A549 (cell line): Measurements from ENCODE around the gene FANCI. TPM values are rescaled to one million over a fixed set of nuclear protein-coding genes. Genes with fewer than 3 reads are reported as not detected.

Source experiments
- ATAC-seq, 2 experiments: fragments of 200-7000 bp in 1 of 2; fragments of >200 bp in 1 of 2; cut with Nextera tagmentation in 1 of 2; cut with Tn5 transposase in 1 of 2; 3 replicates each; pipeline versions ENCODE4 v1.8.0 to v1.9.1; 2018 to 2020; ENCODE audit warnings: mild to moderate bottlenecking in 1 of 2, moderate library complexity in 1 of 2
- CTCF ChIA-PET: fragments of 300-600 bp; sonication (Branson Sonifier 250); formaldehyde crosslinking; extraction: SDS; loops from one replicate; lab custom pipeline; 2021; ENCODE audit warnings: antibody characterized with exemption, inconsistent platforms; lab: Yijun Ruan, JAX
- POLR2A ChIA-PET: fragments of 350-600 bp; formaldehyde crosslinking; extraction: SDS; loops from one replicate; lab custom pipeline; 2021; ENCODE audit warnings: antibody characterized with exemption, inconsistent platforms; lab: Yijun Ruan, JAX
- DNase-seq, 2 experiments: peaks; one replicate each; pipeline versions ENCODE4 v3.0.0 to v3.0.0-alpha.2; 2011 to 2016; ENCODE audit warnings: low read depth in 1 of 2, low spot score in 1 of 2
- FAIRE-seq: peaks from 2 replicates; lab custom pipeline; 2011; peaks lifted over from hg19 to GRCh38; lab: Jason Lieb, UNC
- H3K27ac ChIP-seq, 2 experiments: fragments of >200 bp; sonication (Bioruptor Twin); formaldehyde crosslinking; 3 replicates each; pipeline ENCODE4 v1.5.1; 2016 to 2017
- H3K4me1 ChIP-seq: fragments of >200 bp; sonication (Bioruptor Twin); formaldehyde crosslinking; 3 replicates; pipeline ENCODE4 v1.6.1; 2016
- H3K4me2 ChIP-seq: fragments of >200 bp; sonication (Bioruptor Twin); formaldehyde crosslinking; 3 replicates; pipeline ENCODE4 v1.6.1; 2016
- H3K4me3 ChIP-seq: fragments of >200 bp; sonication (Bioruptor Twin); formaldehyde crosslinking; 3 replicates; pipeline ENCODE4 v1.5.1; 2016
- H3K9me3 ChIP-seq: fragments of >200 bp; sonication (Bioruptor Twin); formaldehyde crosslinking; 3 replicates; pipeline ENCODE4 v1.6.1; 2016
- ATOH8 ChIP-seq: fragments of 250-450 bp; sonication (Bioruptor Pico); IDR thresholded peaks from 2 replicates; pipeline ENCODE4 v1.5.0; 2020; ENCODE audit warnings: low read depth, mild to moderate bottlenecking, moderate library complexity
- CTCF ChIP-seq: fragments of >200 bp; sonication (Bioruptor Twin); formaldehyde crosslinking; IDR thresholded peaks from 3 replicates; pipeline ENCODE4 v1.5.1; 2016
- E2F6 ChIP-seq: IDR thresholded peaks from 2 replicates; pipeline ENCODE4 v1.6.1; 2012; ENCODE audit warnings: low read depth, borderline replicate concordance
- ELK1 ChIP-seq: fragments of 150-350 bp; IDR thresholded peaks from 2 replicates; pipeline ENCODE4 v1.6.1; 2014; ENCODE audit warnings: low read depth, mild to moderate bottlenecking, low read length
- FOSL2 ChIP-seq, 2 experiments: fragments of 450-650 bp in 1 of 2; fragments of >200 bp in 1 of 2; sonication (Bioruptor Twin) in 1 of 2; formaldehyde crosslinking; IDR thresholded peaks; 2 replicates each; pipeline versions ENCODE4 v1.5.0 to v1.6.1; 2016 to 2020; ENCODE audit warnings: mild to moderate bottlenecking in 1 of 2, moderate library complexity in 1 of 2
- HOXA7 ChIP-seq: fragments of 250-450 bp; sonication (Bioruptor Pico); IDR thresholded peaks from 2 replicates; pipeline ENCODE4 v1.5.0; 2020; ENCODE audit warnings: mild to moderate bottlenecking, moderate library complexity
- HOXB5 ChIP-seq: fragments of 250-450 bp; sonication (Bioruptor Pico); IDR thresholded peaks from 2 replicates; pipeline ENCODE4 v1.5.0; 2020; ENCODE audit warnings: mild to moderate bottlenecking, moderate library complexity
- MAZ ChIP-seq: fragments of 150-350 bp; IDR thresholded peaks from 2 replicates; pipeline ENCODE4 v1.6.1; 2014; ENCODE audit warnings: antibody characterized with exemption, low read depth, low read length, borderline replicate concordance
- MYC ChIP-seq: IDR thresholded peaks from 2 replicates; pipeline ENCODE4 v1.6.1; 2012; ENCODE audit warnings: mild to moderate bottlenecking, inconsistent platforms, low read length, improper control_type of control experiment, borderline replicate concordance
- NFE2L2 ChIP-seq: fragments of 150-350 bp; conservative IDR thresholded peaks from 2 replicates; pipeline ENCODE4 v1.6.1; 2014; ENCODE audit warnings: low read length
- NPAS2 ChIP-seq: fragments of 250-450 bp; sonication (Bioruptor Pico); IDR thresholded peaks from 2 replicates; pipeline ENCODE4 v1.8.0; 2022; ENCODE audit warnings: mild to moderate bottlenecking, moderate library complexity, borderline replicate concordance
- PBX3 ChIP-seq: IDR thresholded peaks from 2 replicates; pipeline ENCODE4 v1.6.1; 2012
- RARB ChIP-seq: fragments of 250-450 bp; sonication (Bioruptor Pico); IDR thresholded peaks from 2 replicates; pipeline ENCODE4 v1.8.0; 2021; ENCODE audit warnings: mild to moderate bottlenecking, moderate library complexity
- RFX5 ChIP-seq: fragments of 450-650 bp; IDR thresholded peaks from 2 replicates; pipeline ENCODE4 v1.7.1; 2014; ENCODE audit warnings: antibody characterized with exemption, mild to moderate bottlenecking, moderate library complexity
- SREBF2 ChIP-seq: fragments of 450-650 bp; IDR thresholded peaks from 2 replicates; pipeline ENCODE4 v1.6.1; 2014; ENCODE audit warnings: mild to moderate bottlenecking, moderate library complexity
- TFCP2L1 ChIP-seq: fragments of 250-450 bp; sonication (Bioruptor Pico); IDR thresholded peaks from 2 replicates; pipeline ENCODE4 v1.5.0; 2021; ENCODE audit warnings: mild to moderate bottlenecking
- ZC3H11A ChIP-seq: fragments of 450-650 bp; IDR thresholded peaks from 2 replicates; pipeline ENCODE4 v1.6.1; 2014; ENCODE audit warnings: antibody characterized with exemption, mild to moderate bottlenecking
- ZFP36 ChIP-seq: fragments of 450-650 bp; IDR thresholded peaks from 2 replicates; pipeline ENCODE4 v1.6.1; 2014; ENCODE audit warnings: borderline replicate concordance; ENCODE audit not compliant: partially characterized antibody
- ZNF302 ChIP-seq: fragments of 250-450 bp; sonication (Bioruptor Pico); IDR thresholded peaks from 2 replicates; pipeline ENCODE4 v1.9.0; 2021; ENCODE audit warnings: inconsistent platforms, mild to moderate bottlenecking, moderate library complexity
- ZSCAN20 ChIP-seq: fragments of 250-450 bp; sonication (Bioruptor Pico); IDR thresholded peaks from 2 replicates; pipeline ENCODE4 v1.8.0; 2022; ENCODE audit warnings: mild to moderate bottlenecking, moderate library complexity
- WGBS: methylation state at CpG from one replicate; pipeline ENCODE4 v1.1.6; 2017; ENCODE audit errors: missing lambda C conversion rate; 5-methylcytosine and 5-hydroxymethylcytosine counted together
- polyA plus RNA-seq, 4 experiments: library from polyadenylated mRNA; depleted of rRNA in 3 of 4; stranded (reverse); fragments of >200 nt; fragmentation: RNase III in 1 of 4; extraction: RNeasy Plus Mini Kit Qiagen cat#74134 plus additional on column Dnase treatment in 1 of 4; gene quantifications; 2 replicates in 3 of 4; 3 replicates in 1 of 4; pipeline ENCODE4 v1.2.3, GENCODE V29; 2011 to 2017

The FANCI gene
- polyA plus RNA-seq, 2 of the 4 experiments (the other 2 are of a cell fraction), result 101 to 123 TPM

- no peak for TF ChIP-seq HOXB5 (CRISPR knock-in tag)
- ATAC-seq (no peak), FAIRE-seq (no peak), DNase-seq (no peak)
- H3K27ac ChIP-seq, result no peak overlapping the region
- H3K4me1 ChIP-seq, result peaks cover 14% of the 10 kb centered on the region
- no peaks in the 10 kb centered on the region for H3K9me3 ChIP-seq
- H3K4me2 ChIP-seq, result no peak overlapping the region
- ChIA-PET POLR2A (no interaction called here), CTCF (interaction anchor here (0.6 to 16.4 kb wide), 16 partner anchors 12 to 427 kb away, joined by 3 to 155 read pairs (median 3); no protein-coding TSS in a partner anchor)
- H3K4me3 ChIP-seq, result no peak overlapping the region
- 91% methylated on average over 3 of the region's 3 CpGs for WGBS
Measured at GRCh38 chr15:89305395-89305794, 61.6 kb downstream of the FANCI start.

GRCh38 chr15:89307046-89307587 is 63.3 kb downstream of the FANCI start:
- Histone ChIP-seq H3K9me3 (no peaks in the 10 kb centered on the region), H3K4me2 (peak overlapping the region; percentile 5), H3K4me3 (no peak overlapping the region), H3K27ac (peak overlapping the region; percentile 28 to 51; a peak in 4 of 6 replicates), H3K4me1 (peaks cover 14% of the 10 kb centered on the region)
- ChIA-PET CTCF (interaction anchor here (0.9 to 16.4 kb wide), 6 partner anchors 10 to 102 kb away, joined by 3 to 155 read pairs (median 7); no protein-coding TSS in a partner anchor), POLR2A (interaction anchor here (1.3 kb wide), 2 partner anchors 12 to 28 kb away, joined by 3 read pairs; partner anchors contain the start of gene POLG)
- WGBS, result 73% methylated on average over 2 of the region's 2 CpGs
- ATAC-seq, result peak; percentile 19 to 53; a peak in 3 of 6 replicates
- FAIRE-seq, result no peak
- DNase-seq, result no peak
- TF ChIP-seq FOSL2 (IDR thresholded peaks at IDR 0.05), result no peak; the same call in 1 of the 2 replicates
- peak; percentile 61 for TF ChIP-seq FOSL2 (CRISPR knock-in tag; IDR thresholded peaks at IDR 0.05)
- no peak for TF ChIP-seq E2F6

GRCh38 chr15:89307791-89308190 is 64.0 kb downstream of the FANCI start:
- ATAC-seq (peak; percentile 20 to 45; a peak in 4 of 6 replicates), DNase-seq (no peak), FAIRE-seq (no peak)
- ChIA-PET CTCF (interaction anchor here (0.9 to 16.4 kb wide), 5 partner anchors 9 to 103 kb away, joined by 3 to 155 read pairs (median 6); no protein-coding TSS in a partner anchor), POLR2A (interaction anchor here (1.3 kb wide), 1 partner anchor 11 kb away, joined by 3 read pairs; no protein-coding TSS in a partner anchor)
- TF ChIP-seq ZSCAN20 (no peak), SREBF2 (no peak), NFE2L2 (no peak)
- Histone ChIP-seq H3K9me3 (no peaks in the 10 kb centered on the region), H3K4me2 (peak overlapping the region; percentile 5; the same call in 1 of the 3 replicates), H3K27ac (peak overlapping the region in 1 of 2 experiments; percentile 51; a peak in 2 of 6 replicates), H3K4me1 (peaks cover 14% of the 10 kb centered on the region), H3K4me3 (no peak overlapping the region)
- whole genome bisulfite sequencing, result 70% methylated on average over 2 of the region's 2 CpGs

- POLR2A ChIA-PET, result no interaction called here
- 55% methylated on average over 3 of the region's 3 CpGs for WGBS
- no peak overlapping the region for H3K27ac ChIP-seq
- no peak for TF ChIP-seq MAZ
- TF ChIP-seq NFE2L2, result no peak
- no peak for TF ChIP-seq RARB (CRISPR knock-in tag)
- TF ChIP-seq MYC, result no peak
- TF ChIP-seq ZC3H11A, result no peak
- TF ChIP-seq ZFP36, result no peak
- no peak for TF ChIP-seq PBX3
- no peak for TF ChIP-seq CTCF
- TF ChIP-seq RFX5, result no peak
- no peak for TF ChIP-seq NPAS2 (CRISPR knock-in tag)
- no peak for TF ChIP-seq ELK1
- TF ChIP-seq HOXA7, result no peak
- no peak for TF ChIP-seq E2F6
- TF ChIP-seq TFCP2L1 (CRISPR knock-in tag), result no peak
- no peak for TF ChIP-seq ATOH8 (CRISPR knock-in tag)
- TF ChIP-seq ZNF302 (CRISPR knock-in tag), result no peak
Measured at GRCh38 chr15:89308236-89308635, 64.5 kb downstream of the FANCI start.

More at GRCh38 chr15:89308236-89308635, 64.5 kb downstream of the FANCI start:
- no peak for ATAC-seq
- DNase-seq, result no peak
- no peak for FAIRE-seq
- Histone ChIP-seq H3K4me3 (no peak overlapping the region), H3K9me3 (no peaks in the 10 kb centered on the region), H3K4me1 (peaks cover 14% of the 10 kb centered on the region), H3K4me2 (no peak overlapping the region)
- CTCF ChIA-PET, result interaction anchor here (16.4 kb wide), 1 partner anchor 103 kb away, joined by 155 read pairs; no protein-coding TSS in a partner anchor
